ENCODE data around the gene NVL. TPM values are rescaled to one million over a fixed set of nuclear protein-coding genes. Genes with fewer than 3 reads are reported as not detected.

Gene NVL
- total RNA-seq, 1 donor from 2014 or later = 18.7 TPM

- Mint-ChIP-seq H3K27ac (ENCODE audit: unreplicated experiment) (no peak overlapping the region), H3K4me3 (ENCODE audit: unreplicated experiment) (no peak overlapping the region), H3K4me1 (ENCODE audit: low read depth) (no peaks in the 10 kb centered on the region), H3K36me3 (ENCODE audit: low read depth) (peaks cover 10% of the 10 kb centered on the region), H3K9me3 (ENCODE audit: low read depth) (no peaks in the 10 kb centered on the region), H3K27me3 (ENCODE audit: low read depth) (no peaks in the 10 kb centered on the region)
- TF ChIP-seq CTCF (IDR thresholded peaks at IDR 0.05) = no peak
- DNase-seq (ENCODE audit: low spot score) = no peak
These were observed 91.8 kb downstream of the NVL start for GRCh38 chr1:224238212-224238611.

DNA sequence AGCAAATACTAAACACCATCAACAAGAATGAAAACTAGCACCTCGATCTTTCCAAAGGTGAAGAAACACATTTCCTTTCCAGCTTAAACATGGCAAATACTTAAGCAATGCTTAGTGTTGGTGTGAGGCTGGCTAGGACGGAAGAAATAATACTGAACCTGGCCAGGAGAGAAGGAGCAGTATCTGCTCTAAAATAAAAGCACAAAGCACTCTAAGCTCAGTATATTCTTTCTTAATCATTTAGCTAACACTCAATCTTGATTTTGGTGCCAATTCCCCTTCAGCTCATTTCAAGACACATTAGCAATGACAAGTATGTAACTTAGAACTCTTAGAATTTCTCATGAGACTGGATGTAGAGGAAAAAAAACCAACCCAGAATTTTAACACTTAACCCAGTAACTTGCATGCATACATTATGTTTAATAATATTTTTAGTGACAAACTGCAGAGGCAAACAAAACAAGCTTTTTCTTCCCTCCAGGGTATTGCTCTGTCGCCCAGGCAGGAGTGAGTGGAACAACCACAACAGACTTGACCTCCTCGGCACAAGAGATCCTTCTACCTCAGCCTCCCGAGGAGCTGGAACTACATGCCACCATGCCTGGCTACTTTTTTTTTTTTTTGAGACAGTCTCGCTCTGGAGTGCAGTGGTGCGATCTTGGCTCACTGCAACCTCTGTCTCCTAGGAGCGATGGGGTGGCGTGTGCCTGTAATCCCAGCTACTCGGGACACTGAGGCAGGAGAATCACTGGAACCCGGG lies 92.7 kb downstream of the NVL start:
- no peaks in the 10 kb centered on the region for H3K9me3 Mint-ChIP-seq (ENCODE audit: low read depth)
- H3K27me3 Mint-ChIP-seq (ENCODE audit: low read depth) = no peaks in the 10 kb centered on the region
- peaks cover 12% of the 10 kb centered on the region for H3K36me3 Mint-ChIP-seq (ENCODE audit: low read depth)
- H3K27ac Mint-ChIP-seq (ENCODE audit: unreplicated experiment) = no peak overlapping the region
- no peak for TF ChIP-seq CTCF (IDR thresholded peaks at IDR 0.05)
- H3K4me1 Mint-ChIP-seq (ENCODE audit: low read depth) = no peaks in the 10 kb centered on the region
- DNase-seq (ENCODE audit: low spot score) = no peak
- H3K4me3 Mint-ChIP-seq (ENCODE audit: unreplicated experiment) = no peak overlapping the region

GRCh38 chr1:224235813-224236493 lies 94.0 kb downstream of the NVL start:
- H3K36me3 Mint-ChIP-seq (ENCODE audit: low read depth) = peaks cover 14% of the 10 kb centered on the region
- DNase-seq (ENCODE audit: low spot score) = no peak
- no peaks in the 10 kb centered on the region for H3K27me3 Mint-ChIP-seq (ENCODE audit: low read depth)
- no peaks in the 10 kb centered on the region for H3K9me3 Mint-ChIP-seq (ENCODE audit: low read depth)
- no peak overlapping the region for H3K27ac Mint-ChIP-seq (ENCODE audit: unreplicated experiment)
- H3K4me3 Mint-ChIP-seq (ENCODE audit: unreplicated experiment) = no peak overlapping the region
- no peaks in the 10 kb centered on the region for H3K4me1 Mint-ChIP-seq (ENCODE audit: low read depth)
- no peak for TF ChIP-seq CTCF (IDR thresholded peaks at IDR 0.05)

- H3K27ac Mint-ChIP-seq (ENCODE audit: unreplicated experiment) = peak overlapping the region; percentile 32
- TF ChIP-seq CTCF (IDR thresholded peaks at IDR 0.05) = no peak
- no peaks in the 10 kb centered on the region for H3K4me1 Mint-ChIP-seq (ENCODE audit: low read depth)
- peaks cover 22% of the 10 kb centered on the region for H3K36me3 Mint-ChIP-seq (ENCODE audit: low read depth)
- no peak for DNase-seq (ENCODE audit: low spot score)
- H3K4me3 Mint-ChIP-seq (ENCODE audit: unreplicated experiment) = no peak overlapping the region
- H3K27me3 Mint-ChIP-seq (ENCODE audit: low read depth) = no peaks in the 10 kb centered on the region
- H3K9me3 Mint-ChIP-seq (ENCODE audit: low read depth) = no peaks in the 10 kb centered on the region
These were observed 96.0 kb downstream of the NVL start for GRCh38 chr1:224234017-224234416.

GRCh38 chr1:224226849-224227502 lies 103.0 kb downstream of the NVL start:
- Mint-ChIP-seq H3K27me3 (ENCODE audit: low read depth) (no peaks in the 10 kb centered on the region), H3K4me3 (ENCODE audit: unreplicated experiment) (no peak overlapping the region), H3K36me3 (ENCODE audit: low read depth) (peaks cover 24% of the 10 kb centered on the region), H3K27ac (ENCODE audit: unreplicated experiment) (no peak overlapping the region), H3K9me3 (ENCODE audit: low read depth) (no peaks in the 10 kb centered on the region), H3K4me1 (ENCODE audit: low read depth) (peaks cover 13% of the 10 kb centered on the region)
- no peak for TF ChIP-seq CTCF (IDR thresholded peaks at IDR 0.05)
- no peak for DNase-seq (ENCODE audit: low spot score)

Measured in chondrocyte (in vitro differentiated cells).